K562 (cell line): ENCODE data around the gene ELOB. TPM values are rescaled to one million over a fixed set of nuclear protein-coding genes. Genes with fewer than 3 reads are reported as not detected.

ENCODE experiments used
- ATAC-seq: fragments of 200-7000 bp; cut with Tn5 transposase; 3 replicates; pipeline ENCODE4 v1.9.1; 2020; ENCODE audit warnings: moderate library complexity
- BruUV-seq: library from RNA; stranded (reverse); fragments of 400-500 nt; replicated peaks from 2 replicates; lab custom pipeline; 2021; lab: Mats Ljungman, UMichigan
- CTCF ChIA-PET: fragments of 300-600 bp; formaldehyde crosslinking; extraction: SDS; loops from one replicate; lab custom pipeline; 2021; ENCODE audit warnings: low intra/inter-chr PET ratio; lab: Yijun Ruan, JAX
- POLR2A ChIA-PET: fragments of 300-600, 350-650 bp; sonication (Branson Sonifier 250); formaldehyde crosslinking; extraction: SDS; loops from one replicate; lab custom pipeline; 2021; ENCODE audit warnings: antibody characterized with exemption, inconsistent platforms; lab: Yijun Ruan, JAX
- DNase-seq, 4 experiments: peaks; one replicate each; pipeline versions ENCODE4 v3.0.0 to v3.0.0-alpha.2; 2011 to 2018; ENCODE audit warnings: low spot score in 3 of 4, mixed read lengths in 3 of 4; ENCODE audit errors: extremely low read depth in 1 of 4
- FAIRE-seq: peaks from 2 replicates; lab custom pipeline; 2011; peaks lifted over from hg19 to GRCh38; lab: Jason Lieb, UNC
- H2AFZ ChIP-seq: 2 replicates; pipeline ENCODE4 v1.6.0; 2011; ENCODE audit warnings: low read depth, low read length, control low read depth, inconsistent platforms
- H3K27ac ChIP-seq: fragments of 200-600 bp; 3 replicates; pipeline ENCODE4 v1.8.0; 2011; ENCODE audit warnings: low read depth, mild to moderate bottlenecking, control low read depth, inconsistent platforms, low read length, moderate library complexity, mixed read lengths; ENCODE audit errors: extremely low read depth
- H3K27me3 ChIP-seq, 2 experiments: fragments of 300-600 bp in 1 of 2; 2 replicates in 1 of 2; 3 replicates in 1 of 2; pipeline versions ENCODE4 v1.6.0 to v1.8.0; 2011; ENCODE audit warnings: inconsistent platforms in 2 of 2, low read length in 2 of 2, mild to moderate bottlenecking in 1 of 2, mixed read lengths in 1 of 2, moderate library complexity in 1 of 2; ENCODE audit not compliant: control insufficient read depth in 2 of 2, insufficient read depth in 2 of 2
- H3K36me3 ChIP-seq: fragments of 300-600 bp; 3 replicates; pipeline ENCODE4 v1.8.0; 2011; ENCODE audit warnings: mild to moderate bottlenecking, low read length, inconsistent platforms; ENCODE audit not compliant: control insufficient read depth, insufficient read depth
- H3K4me1 ChIP-seq, 2 experiments: fragments of 200-600 bp in 1 of 2; replicated peaks in 1 of 2; 2 replicates in 1 of 2; 3 replicates in 1 of 2; pipeline versions ENCODE4 v1.5.1 to v1.8.0; 2011; ENCODE audit warnings: inconsistent platforms in 2 of 2, low read length in 2 of 2, mild to moderate bottlenecking in 1 of 2, mixed read lengths in 1 of 2, moderate library complexity in 1 of 2; ENCODE audit not compliant: control insufficient read depth in 2 of 2, insufficient read depth in 2 of 2
- H3K4me2 ChIP-seq: 2 replicates; pipeline ENCODE4 v1.6.1; 2011; ENCODE audit warnings: low read length, control low read depth, inconsistent platforms, mixed read lengths; ENCODE audit not compliant: insufficient read depth
- H3K4me3 ChIP-seq: fragments of 200-600 bp; sonication (generic), shearing (Covaris generic); 2 replicates; pipeline ENCODE4 v1.5.1; 2016; ENCODE audit warnings: control low read depth, inconsistent platforms
- H3K79me2 ChIP-seq: fragments of 200-600 bp; 3 replicates; pipeline ENCODE4 v1.8.0; 2011; ENCODE audit warnings: low read length, inconsistent platforms; ENCODE audit not compliant: control insufficient read depth, insufficient read depth
- H3K9ac ChIP-seq, 2 experiments: 2 replicates each; pipeline versions ENCODE4 v1.6.0 to v1.6.1; 2011; ENCODE audit warnings: low read depth in 2 of 2, low read length in 2 of 2, control low read depth in 1 of 2, inconsistent platforms in 1 of 2, mild to moderate bottlenecking in 1 of 2, mixed read lengths in 1 of 2; ENCODE audit not compliant: insufficient read depth in 1 of 2
- H3K9me1 ChIP-seq: one replicate; pipeline ENCODE4 v1.6.0; 2011; ENCODE audit warnings: inconsistent platforms, mild to moderate bottlenecking, low read length, moderate library complexity; ENCODE audit not compliant: control insufficient read depth, insufficient read depth
- H3K9me3 ChIP-seq: replicated peaks from 2 replicates; pipeline ENCODE4 v1.5.1; 2011; ENCODE audit warnings: low read depth, low read length, inconsistent platforms; ENCODE audit not compliant: control insufficient read depth, insufficient read depth
- H4K20me1 ChIP-seq: replicated peaks from 2 replicates; pipeline ENCODE4 v1.6.1; 2011; ENCODE audit warnings: low read length, inconsistent platforms, mixed read lengths; ENCODE audit not compliant: control insufficient read depth, insufficient read depth
- ARID4B ChIP-seq: sonication (generic); formaldehyde crosslinking; IDR thresholded peaks from 2 replicates; pipeline ENCODE4 v1.8.0; 2022; ENCODE audit warnings: mild to moderate bottlenecking, missing genetic modification reagents
- CBX2 ChIP-seq: fragments of 200-600 bp; sonication (generic); IDR thresholded peaks from one replicate; pipeline ENCODE4 v1.6.1; 2012; ENCODE audit warnings: mild to moderate bottlenecking, low read length, inconsistent platforms; ENCODE audit not compliant: insufficient read depth, poor library complexity, severe bottlenecking
- HIVEP1 ChIP-seq: fragments of 250-450 bp; sonication (Bioruptor Pico); IDR thresholded peaks from 2 replicates; pipeline ENCODE4 v1.4.0; 2020; ENCODE audit warnings: mild to moderate bottlenecking
- TCFL5 ChIP-seq: fragments of 250-450 bp; sonication (Bioruptor Pico); conservative IDR thresholded peaks from 2 replicates; pipeline ENCODE4 v1.6.1; 2021; ENCODE audit warnings: mild to moderate bottlenecking, moderate library complexity, matching md5 sums
- WGBS: fragments of 100-300 bp; shearing (Covaris generic); methylation state at CpG from one replicate; pipeline ENCODE4 v1.1.6; 2016; ENCODE audit warnings: low coverage, mixed read lengths; ENCODE audit not compliant: insufficient coverage; ENCODE audit errors: missing lambda C conversion rate; 5-methylcytosine and 5-hydroxymethylcytosine counted together
- in situ Hi-C: fragments of 300-500 bp; cut with MboI; formaldehyde crosslinking; loops from 4 replicates; pipeline ENCODE4 v1.15.0; 2018; ENCODE audit warnings: inconsistent platforms, mixed read lengths
- intact Hi-C: fragments of 100-400 bp; cut with micrococcal nuclease; formaldehyde crosslinking; loops from 2 replicates; pipeline ENCODE4 v1.14.2; 2022
- polyA plus RNA-seq, 8 experiments: library from polyadenylated mRNA; depleted of rRNA in 4 of 8; stranded (reverse) in 5 of 8; unstranded in 3 of 8; fragments of >200 nt; fragmentation: Nextera tagmentation in 2 of 8; fragmentation: Illumina TruSeq in 1 of 8; extraction: Ambion mirVana in 2 of 8; extraction: Trizol in 1 of 8; gene quantifications; 2 replicates each; pipeline versions ENCODE4 v1.2.1 to v1.2.3, GENCODE V29; 2011 to 2014; ENCODE audit warnings: inconsistent platforms in 1 of 8, missing spikeins in 1 of 8
- total RNA-seq, 7 experiments: library from RNA; depleted of rRNA in 6 of 7; stranded (reverse); fragments of >200 nt in 6 of 7; fragmentation: Illumina TruSeq in 2 of 7; extraction: Trizol in 2 of 7; gene quantifications; 2 replicates each; pipeline versions ENCODE4 v1.2.1 to v1.2.3, GENCODE V29; 2011 to 2021; ENCODE audit warnings: low replicate concordance in 1 of 7
- TF ChIP-seq, protein P1 (sequence below): fragments of 450-650 bp; IDR thresholded peaks from 2 replicates; pipeline ENCODE4 v1.6.1; 2016; ENCODE audit warnings: borderline replicate concordance
- TF ChIP-seq, protein P2 (sequence below): sonication (generic); formaldehyde crosslinking; IDR thresholded peaks from 2 replicates; pipeline ENCODE4 v1.8.1; 2023; ENCODE audit warnings: mild to moderate bottlenecking, missing genetic modification reagents

The ELOB gene
- total and polyA plus RNA-seq, 9 of the 15 experiments (the other 6 are each of a cell fraction or from before 2014, with no cell fraction given), result 63.2 to 791 (median 237) TPM

DNA sequence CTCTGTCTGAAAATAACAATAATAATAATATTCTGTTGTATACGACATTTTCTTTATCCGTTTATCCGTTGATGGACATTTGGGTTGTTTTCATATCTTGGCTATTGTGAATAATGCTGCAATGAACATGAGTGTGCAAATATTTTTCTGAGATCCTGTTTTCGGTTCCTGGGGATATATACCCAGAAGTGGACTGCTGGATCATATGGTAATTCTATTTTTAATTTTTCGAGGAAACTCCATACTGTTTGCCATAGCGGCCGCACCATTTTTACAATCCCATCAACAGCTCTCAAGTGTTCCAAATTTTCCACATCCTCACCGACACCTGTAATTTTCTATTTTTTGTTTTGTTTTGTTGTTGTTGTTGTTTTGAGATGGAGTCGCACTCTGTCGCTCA lies 15.9 kb upstream of the ELOB start:
- Histone ChIP-seq H3K79me2 (no peaks in the 10 kb centered on the region), H3K36me3 (no peaks in the 10 kb centered on the region), H3K4me1 (peaks cover 1 to 14% of the 10 kb centered on the region in 2 experiments), H3K9me1 (no peaks in the 10 kb centered on the region), H3K4me3 (no peak overlapping the region), H2AFZ (no peak overlapping the region), H3K27me3 (peaks cover 22 to 39% of the 10 kb centered on the region in 2 experiments; a peak in 4 of 5 replicates), H3K4me2 (no peak overlapping the region), H4K20me1 (peaks cover 10% of the 10 kb centered on the region; the same call in 1 of the 2 replicates), H3K9ac (no peak overlapping the region), H3K27ac (no peak overlapping the region), H3K9me3 (no peaks in the 10 kb centered on the region)
- WGBS, result 27% methylated on average over 10 of the region's 10 CpGs
- FAIRE-seq, result no peak
- ATAC-seq, result no peak
- no peak for DNase-seq
- ChIA-PET CTCF (no interaction called here), POLR2A (interaction anchor here (0.9 to 2.8 kb wide), 3 partner anchors 15 to 19 kb away, joined by 3 to 10 read pairs (median 3); no protein-coding TSS in a partner anchor)
- intact Hi-C loops, result no loop called here
- BruUV-seq, result no TSS peak
- in situ Hi-C loops, result no loop called here
- TF ChIP-seq CBX2, result peak; percentile 85
- TF ChIP-seq, protein P1, sequence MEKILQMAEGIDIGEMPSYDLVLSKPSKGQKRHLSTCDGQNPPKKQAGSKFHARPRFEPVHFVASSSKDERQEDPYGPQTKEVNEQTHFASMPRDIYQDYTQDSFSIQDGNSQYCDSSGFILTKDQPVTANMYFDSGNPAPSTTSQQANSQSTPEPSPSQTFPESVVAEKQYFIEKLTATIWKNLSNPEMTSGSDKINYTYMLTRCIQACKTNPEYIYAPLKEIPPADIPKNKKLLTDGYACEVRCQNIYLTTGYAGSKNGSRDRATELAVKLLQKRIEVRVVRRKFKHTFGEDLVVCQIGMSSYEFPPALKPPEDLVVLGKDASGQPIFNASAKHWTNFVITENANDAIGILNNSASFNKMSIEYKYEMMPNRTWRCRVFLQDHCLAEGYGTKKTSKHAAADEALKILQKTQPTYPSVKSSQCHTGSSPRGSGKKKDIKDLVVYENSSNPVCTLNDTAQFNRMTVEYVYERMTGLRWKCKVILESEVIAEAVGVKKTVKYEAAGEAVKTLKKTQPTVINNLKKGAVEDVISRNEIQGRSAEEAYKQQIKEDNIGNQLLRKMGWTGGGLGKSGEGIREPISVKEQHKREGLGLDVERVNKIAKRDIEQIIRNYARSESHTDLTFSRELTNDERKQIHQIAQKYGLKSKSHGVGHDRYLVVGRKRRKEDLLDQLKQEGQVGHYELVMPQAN, result no peak

- 12% methylated on average over 8 of the region's 8 CpGs for WGBS
- intact Hi-C loops, result no loop called here
- TF ChIP-seq ARID4B (CRISPR knock-in tag) (no peak), TCFL5 (no peak), HIVEP1 (CRISPR knock-in tag) (no peak)
- TF ChIP-seq, protein P2, sequence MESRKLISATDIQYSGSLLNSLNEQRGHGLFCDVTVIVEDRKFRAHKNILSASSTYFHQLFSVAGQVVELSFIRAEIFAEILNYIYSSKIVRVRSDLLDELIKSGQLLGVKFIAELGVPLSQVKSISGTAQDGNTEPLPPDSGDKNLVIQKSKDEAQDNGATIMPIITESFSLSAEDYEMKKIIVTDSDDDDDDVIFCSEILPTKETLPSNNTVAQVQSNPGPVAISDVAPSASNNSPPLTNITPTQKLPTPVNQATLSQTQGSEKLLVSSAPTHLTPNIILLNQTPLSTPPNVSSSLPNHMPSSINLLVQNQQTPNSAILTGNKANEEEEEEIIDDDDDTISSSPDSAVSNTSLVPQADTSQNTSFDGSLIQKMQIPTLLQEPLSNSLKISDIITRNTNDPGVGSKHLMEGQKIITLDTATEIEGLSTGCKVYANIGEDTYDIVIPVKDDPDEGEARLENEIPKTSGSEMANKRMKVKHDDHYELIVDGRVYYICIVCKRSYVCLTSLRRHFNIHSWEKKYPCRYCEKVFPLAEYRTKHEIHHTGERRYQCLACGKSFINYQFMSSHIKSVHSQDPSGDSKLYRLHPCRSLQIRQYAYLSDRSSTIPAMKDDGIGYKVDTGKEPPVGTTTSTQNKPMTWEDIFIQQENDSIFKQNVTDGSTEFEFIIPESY (CRISPR knock-in tag), result no peak
Measured at GRCh38 chr16:2791174-2791573, 14.1 kb upstream of the ELOB start.

More at GRCh38 chr16:2791174-2791573, 14.1 kb upstream of the ELOB start:
- Histone ChIP-seq H2AFZ (no peak overlapping the region), H3K27ac (no peak overlapping the region), H3K4me1 (peaks cover 6 to 12% of the 10 kb centered on the region in 2 experiments), H3K4me3 (no peak overlapping the region), H3K9ac (no peak overlapping the region; a peak in 1 of 4 replicates), H3K9me1 (no peaks in the 10 kb centered on the region), H3K9me3 (no peaks in the 10 kb centered on the region), H3K36me3 (no peaks in the 10 kb centered on the region), H3K79me2 (no peaks in the 10 kb centered on the region), H3K27me3 (peaks cover 22 to 44% of the 10 kb centered on the region in 2 experiments; a peak in 4 of 5 replicates), H4K20me1 (peaks cover 10% of the 10 kb centered on the region; the same call in 1 of the 2 replicates), H3K4me2 (no peak overlapping the region)
- CTCF ChIA-PET, result no interaction called here
- in situ Hi-C loops, result no loop called here
- BruUV-seq, result no TSS peak
- ATAC-seq, result no peak
- POLR2A ChIA-PET, result interaction anchor here (0.6 to 2.8 kb wide), 4 partner anchors 8 to 48 kb away, joined by 3 to 10 read pairs (median 3); partner anchors contain the start of gene PRSS21
- no peak for FAIRE-seq
- no peak for DNase-seq
